ENCODE data around the gene DOC2B. TPM values are rescaled to one million over a fixed set of nuclear protein-coding genes. Genes with fewer than 3 reads are reported as not detected.

DOC2B gene
- total RNA-seq, 1 experiment from 2014 or later: 15.2 TPM

- TSS peak; percentile 30 for BruUV-seq (replicated peaks)
- peak overlapping the region; percentile 86; the same call in 1 of the 2 replicates for H3K4me2 ChIP-seq (ENCODE audit: low read length)
Measured at GRCh38 chr17:178292-179065, 3.0 kb downstream of the DOC2B start.

GRCh38 chr17:177762-178161 is 3.7 kb downstream of the DOC2B start:
- no peak for ATAC-seq
- no peak for DNase-seq (ENCODE audit: low read depth, low spot score)
- Histone ChIP-seq H3K4me1 (ENCODE audit: control insufficient read depth in 1 of 2, insufficient read depth in 2 of 2, low read length in 2 of 2) (peaks cover 22 to 27% of the 10 kb centered on the region in 2 experiments), H3K27ac (ENCODE audit: low read depth, low read length) (no peak overlapping the region), H3K9me2 (ENCODE audit: insufficient read depth) (no peaks in the 10 kb centered on the region), H3K4me2 (ENCODE audit: low read length) (no peak overlapping the region), H3K4me3 (replicated peaks in 1 of 2; ENCODE audit: low read depth in 1 of 2, low read length in 2 of 2) (no peak overlapping the region), H4K20me1 (ENCODE audit: insufficient read depth) (no peaks in the 10 kb centered on the region), H3K36me3 (ENCODE audit: control insufficient read depth in 1 of 2, insufficient read depth in 2 of 2, low read length in 2 of 2) (no peaks in the 10 kb centered on the region), H2AFZ (ENCODE audit: low read depth, low read length, poor library complexity, severe bottlenecking) (no peak overlapping the region), H3K79me2 (ENCODE audit: insufficient read depth, low read length) (peaks cover 14% of the 10 kb centered on the region; the same call in 1 of the 2 replicates), H3K9me3 (ENCODE audit: control insufficient read depth in 1 of 2, insufficient read depth in 1 of 2, low read depth in 1 of 2, low read length in 2 of 2) (no peaks in the 10 kb centered on the region), H3K9ac (ENCODE audit: low read length) (no peak overlapping the region), H3K27me3 (ENCODE audit: insufficient read depth, low read length) (no peaks in the 10 kb centered on the region)
- intact Hi-C loops (cut with micrococcal nuclease): no loop called here
- RAD21 ChIA-PET (ENCODE audit: low non-redundant PET in 1 of 2, low total read pairs in 2 of 2, uncharacterized antibody in 2 of 2, unreplicated experiment in 2 of 2): no interaction called here
- POLR2A ChIA-PET: no interaction called here
- no TSS peak for BruUV-seq (replicated peaks)
- CTCF ChIA-PET: no interaction called here
- TF ChIP-seq SP1 (IDR thresholded peaks at IDR 0.05; ENCODE audit: low read depth) (no peak), SIN3A (IDR thresholded peaks at IDR 0.05; ENCODE audit: low read depth) (no peak), REST (IDR thresholded peaks at IDR 0.05; ENCODE audit: low read depth) (no peak), ZBTB33 (IDR thresholded peaks at IDR 0.05; ENCODE audit: extremely low read depth, insufficient replicate concordance, low read length) (no peak), FOSL1 (IDR thresholded peaks at IDR 0.05; ENCODE audit: low read depth) (no peak), YY1 (IDR thresholded peaks at IDR 0.05; ENCODE audit: extremely low read depth, insufficient replicate concordance, low read depth, low read length) (no peak)

More at GRCh38 chr17:178292-179065, 3.0 kb downstream of the DOC2B start:
- Histone ChIP-seq H3K4me1 (ENCODE audit: control insufficient read depth in 1 of 2, insufficient read depth in 2 of 2, low read length in 2 of 2) (peaks cover 22 to 27% of the 10 kb centered on the region in 2 experiments), H3K9ac (ENCODE audit: low read length) (no peak overlapping the region), H3K4me3 (replicated peaks in 1 of 2; ENCODE audit: low read depth in 1 of 2, low read length in 2 of 2) (no peak overlapping the region), H3K36me3 (ENCODE audit: control insufficient read depth in 1 of 2, insufficient read depth in 2 of 2, low read length in 2 of 2) (no peaks in the 10 kb centered on the region), H3K79me2 (ENCODE audit: insufficient read depth, low read length) (peaks cover 13% of the 10 kb centered on the region; the same call in 1 of the 2 replicates), H3K9me2 (ENCODE audit: insufficient read depth) (no peaks in the 10 kb centered on the region), H3K9me3 (ENCODE audit: control insufficient read depth in 1 of 2, insufficient read depth in 1 of 2, low read depth in 1 of 2, low read length in 2 of 2) (no peaks in the 10 kb centered on the region), H4K20me1 (ENCODE audit: insufficient read depth) (no peaks in the 10 kb centered on the region), H3K27ac (ENCODE audit: low read depth, low read length) (no peak overlapping the region), H3K27me3 (ENCODE audit: insufficient read depth, low read length) (no peaks in the 10 kb centered on the region), H2AFZ (ENCODE audit: low read depth, low read length, poor library complexity, severe bottlenecking) (no peak overlapping the region)
- intact Hi-C loops (cut with micrococcal nuclease): no loop called here
- POLR2A ChIA-PET: no interaction called here
- RAD21 ChIA-PET (ENCODE audit: low non-redundant PET in 1 of 2, low total read pairs in 2 of 2, uncharacterized antibody in 2 of 2, unreplicated experiment in 2 of 2): no interaction called here
- TF ChIP-seq ZNF274 (IDR thresholded peaks at IDR 0.05; ENCODE audit: low read depth, low read length) (no peak), JUND (IDR thresholded peaks at IDR 0.05) (no peak), RAD21 (IDR thresholded peaks at IDR 0.05; ENCODE audit: low read depth) (no peak), SP1 (IDR thresholded peaks at IDR 0.05; ENCODE audit: low read depth) (no peak)
- no peak for DNase-seq (ENCODE audit: low read depth, low spot score)
- CTCF ChIA-PET: no interaction called here
- ATAC-seq: no peak

All from HCT116 (cell line).